GM19239 (cell line): ENCODE measurements around the gene UNC93A.
"Not testable (repeated sequence)": the region's sequence is repeated elsewhere in the genome, so short reads cannot be mapped to it uniquely, and the experiment has no call there.

Source experiments
- DNase-seq: peaks from one replicate; pipeline ENCODE4 v3.0.0; 2011; ENCODE audit warnings: low spot score; ENCODE audit not compliant: insufficient read length
- FAIRE-seq: peaks from 2 replicates; lab custom pipeline; 2011; peaks lifted over from hg19 to GRCh38; lab: Jason Lieb, UNC

The UNC93A gene

DNA sequence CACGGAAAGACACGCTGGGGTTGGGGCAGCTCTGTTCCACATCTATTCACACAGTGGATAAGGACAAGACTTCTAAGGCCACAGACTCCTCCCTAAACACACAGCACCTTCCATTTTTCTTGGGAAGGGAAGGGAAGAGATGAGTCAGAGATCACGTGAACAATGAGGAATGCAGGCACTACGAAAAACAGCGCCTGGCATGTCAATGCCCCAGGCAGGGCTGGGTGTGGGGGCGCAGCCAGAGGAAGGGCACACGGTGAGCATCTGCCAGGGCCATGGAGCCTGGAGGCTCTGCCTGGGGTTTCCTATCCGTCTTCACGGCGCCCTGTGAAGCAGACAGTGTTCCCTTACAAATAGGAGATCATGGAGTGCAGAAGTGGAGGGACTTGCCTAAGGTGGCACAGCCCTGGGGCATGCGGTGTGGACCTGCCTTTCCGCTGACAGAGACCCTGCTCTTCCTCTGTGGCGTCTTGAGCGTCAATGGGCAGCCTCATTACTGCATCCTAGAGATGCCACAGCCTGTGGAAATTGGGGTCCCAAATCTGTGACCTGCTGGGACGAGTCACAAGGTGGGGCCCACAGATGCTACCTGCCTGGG lies 15.4 kb downstream of the UNC93A start:
- DNase-seq (no peak), FAIRE-seq (no peak)

DNA sequence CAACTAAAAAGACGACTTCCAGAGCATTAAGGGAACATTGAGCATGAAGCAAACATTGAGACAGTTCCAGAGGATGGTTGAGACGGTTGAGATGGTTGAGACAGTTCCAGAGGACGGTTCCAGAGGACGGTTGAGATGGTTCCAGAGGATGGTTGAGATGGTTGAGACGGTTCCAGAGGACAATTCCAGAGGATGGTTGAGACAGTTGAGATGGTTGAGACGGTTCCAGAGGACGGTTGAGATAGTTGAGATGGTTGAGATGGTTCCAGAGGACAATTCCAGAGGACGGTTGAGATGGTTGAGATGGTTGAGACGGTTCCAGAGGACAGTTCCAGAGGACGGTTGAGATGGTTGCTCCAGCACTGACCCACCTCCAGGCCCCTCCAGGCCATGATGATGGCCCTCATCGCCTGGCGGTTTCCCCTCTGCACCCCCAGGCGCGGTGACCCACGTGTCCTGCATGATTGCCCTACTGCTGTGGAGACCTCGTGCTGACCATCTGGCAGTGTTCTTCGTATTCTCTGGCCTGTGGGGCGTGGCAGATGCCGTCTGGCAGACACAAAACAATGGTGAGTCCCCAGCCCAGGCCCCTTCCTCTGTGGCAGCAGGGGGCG lies 16.3 kb downstream of the UNC93A start:
- DNase-seq (no peak), FAIRE-seq (no peak)

DNA sequence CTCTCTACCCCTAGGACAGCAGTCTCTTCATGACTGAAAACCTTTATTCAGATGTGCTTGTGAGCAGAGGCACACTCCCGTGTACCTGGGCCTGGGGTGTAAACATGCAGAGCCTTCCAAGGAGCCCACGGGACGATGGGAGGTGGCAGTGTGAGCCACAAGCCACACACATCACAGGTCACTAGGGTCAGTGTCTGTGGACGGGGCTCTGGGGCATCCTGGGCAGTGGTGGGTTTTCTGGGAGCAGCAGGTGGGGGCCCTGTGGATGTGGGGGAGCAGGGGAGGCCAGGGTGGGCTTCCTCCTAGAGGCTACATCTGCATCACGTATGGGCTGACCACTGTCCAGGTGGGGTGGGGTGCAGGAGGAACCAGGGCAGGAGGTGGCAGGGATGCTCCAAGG lies 17.1 kb downstream of the UNC93A start:
- FAIRE-seq (no peak), DNase-seq (no peak)

DNA sequence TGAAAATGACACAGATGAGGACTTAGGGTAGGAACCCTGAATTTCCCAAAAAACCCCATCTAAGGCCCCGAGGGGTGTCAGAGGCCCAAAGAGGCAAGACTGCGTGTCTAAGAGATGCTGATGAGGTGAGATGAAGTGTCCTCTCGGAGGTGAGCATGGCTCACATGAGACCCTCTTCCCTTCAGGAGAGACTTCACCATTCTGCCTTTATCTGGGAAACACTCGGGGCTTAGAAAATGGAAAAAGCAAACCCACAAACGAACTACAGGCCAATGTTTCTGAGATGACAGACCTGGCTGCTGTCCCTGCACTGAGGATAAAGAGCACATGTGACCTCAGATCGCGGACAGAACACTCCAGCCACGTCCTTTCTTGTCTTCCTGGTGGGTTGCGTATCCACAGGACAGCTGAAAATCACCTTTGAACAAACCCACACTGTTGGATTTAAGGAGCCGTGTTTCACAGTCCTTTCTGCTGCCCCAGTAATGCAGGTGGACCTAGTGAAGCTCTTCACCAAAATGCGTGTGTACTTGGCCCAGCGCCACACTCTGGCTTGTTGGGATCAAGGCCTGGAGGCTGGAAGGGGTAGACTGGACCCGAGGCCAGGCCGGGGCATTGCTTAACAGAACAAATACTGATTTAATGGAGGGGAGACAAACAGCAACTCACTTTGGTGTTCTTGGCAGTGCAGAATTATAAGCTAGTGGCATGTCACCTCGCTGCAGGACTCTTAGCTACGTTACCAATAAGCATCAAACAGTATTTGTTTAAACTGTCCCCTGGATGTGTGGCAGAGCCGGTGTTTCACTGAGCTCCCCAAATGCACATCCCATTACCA lies 18.5 kb downstream of the UNC93A start:
- FAIRE-seq = peak; percentile 54
- DNase-seq = not testable (repeated sequence)

DNA sequence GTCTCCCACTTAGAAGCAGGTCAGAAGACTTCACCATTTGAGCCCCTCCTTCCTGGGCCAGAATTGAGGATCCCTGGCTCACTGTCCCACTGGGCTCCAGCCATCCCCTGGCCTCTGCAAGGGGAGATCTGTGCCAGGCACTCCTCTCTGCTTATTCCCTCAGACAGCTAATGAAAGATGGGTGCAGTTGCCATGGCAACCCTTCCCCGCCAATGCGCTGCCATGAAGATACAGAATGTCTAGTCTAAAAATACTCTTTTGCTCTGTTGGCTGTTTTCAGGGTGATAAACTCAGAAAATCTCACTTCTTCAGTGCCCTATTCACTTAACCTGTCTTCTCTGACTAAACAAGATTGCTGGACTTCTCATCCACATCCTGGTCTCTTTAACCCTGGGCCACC lies 20.2 kb downstream of the UNC93A start:
- FAIRE-seq (no peak), DNase-seq (no peak)

DNA sequence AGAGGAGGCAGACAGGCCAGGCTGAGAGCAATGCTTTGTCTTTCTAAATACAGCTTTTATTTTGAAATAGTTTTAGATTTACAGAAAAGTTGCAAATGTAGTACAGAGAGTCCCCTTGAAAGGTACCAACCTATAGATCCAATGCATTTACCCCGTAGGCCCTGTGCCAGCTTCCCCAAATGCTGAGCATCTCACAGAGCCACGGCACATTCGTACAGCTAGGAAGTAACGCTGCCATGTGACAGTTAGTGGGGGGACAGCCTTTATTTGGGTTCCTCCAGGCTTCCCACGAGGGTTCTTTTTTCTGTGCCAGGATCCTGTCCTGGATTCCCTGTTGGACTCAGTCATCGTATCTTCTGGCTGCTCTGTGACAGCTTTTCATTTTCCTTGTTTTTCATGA lies 20.6 kb downstream of the UNC93A start:
- not testable (repeated sequence) for FAIRE-seq, DNase-seq

DNA sequence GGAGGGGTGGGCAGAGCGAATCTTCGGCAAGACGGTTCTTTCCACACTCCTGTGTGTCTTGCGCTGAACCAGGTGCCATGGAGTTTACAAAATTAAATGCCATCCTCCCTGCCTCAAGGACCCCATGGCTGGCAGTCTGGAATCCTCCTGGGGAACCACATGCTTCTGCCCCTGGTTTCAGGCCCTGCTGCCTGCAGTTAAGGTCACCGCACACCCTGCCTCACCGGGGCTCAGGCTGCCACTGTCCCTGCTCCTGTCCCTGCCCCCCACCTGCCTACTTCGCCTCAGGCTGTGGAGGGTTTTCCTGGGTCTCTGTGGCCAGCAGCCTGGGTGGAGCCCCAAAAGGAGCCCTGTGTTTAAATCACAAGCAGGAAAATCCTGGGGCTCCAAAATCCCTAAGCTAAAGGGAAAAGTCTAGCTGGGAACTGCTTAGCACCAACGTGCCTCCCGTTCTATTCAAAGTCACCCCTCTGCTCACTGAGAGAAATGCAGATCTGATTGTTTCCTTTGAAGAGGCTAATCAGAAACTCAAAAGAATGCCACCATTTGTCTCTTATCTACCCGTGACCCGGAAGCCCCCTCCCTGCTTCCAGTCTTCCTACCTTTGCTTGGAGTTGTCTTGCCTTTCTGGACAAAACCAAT lies 23.2 kb downstream of the UNC93A start:
- FAIRE-seq = no peak

DNA sequence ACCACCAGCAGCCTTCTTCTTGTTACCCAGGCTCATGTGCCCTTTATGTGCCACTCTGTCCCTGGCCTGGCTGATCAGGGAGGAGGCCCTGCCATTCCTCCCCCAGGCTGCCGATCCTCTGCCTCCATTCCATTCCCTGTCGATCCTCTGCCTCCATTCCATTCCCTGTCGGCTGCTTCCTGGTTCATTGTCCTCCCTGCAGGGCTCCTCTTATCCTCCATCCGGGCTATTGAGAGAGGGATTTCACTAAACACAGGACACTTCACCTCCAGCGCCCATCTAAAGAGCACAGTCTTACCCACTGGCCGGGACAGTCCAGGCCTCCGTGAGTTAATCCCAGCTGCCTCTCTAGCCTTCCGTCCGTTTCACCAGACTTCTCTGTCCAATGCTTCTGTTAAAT lies 26.1 kb downstream of the UNC93A start:
- no peak for DNase-seq
- FAIRE-seq = no peak

More for the DNA sequence above, 23.2 kb downstream of the UNC93A start:
- no peak for DNase-seq

DNA sequence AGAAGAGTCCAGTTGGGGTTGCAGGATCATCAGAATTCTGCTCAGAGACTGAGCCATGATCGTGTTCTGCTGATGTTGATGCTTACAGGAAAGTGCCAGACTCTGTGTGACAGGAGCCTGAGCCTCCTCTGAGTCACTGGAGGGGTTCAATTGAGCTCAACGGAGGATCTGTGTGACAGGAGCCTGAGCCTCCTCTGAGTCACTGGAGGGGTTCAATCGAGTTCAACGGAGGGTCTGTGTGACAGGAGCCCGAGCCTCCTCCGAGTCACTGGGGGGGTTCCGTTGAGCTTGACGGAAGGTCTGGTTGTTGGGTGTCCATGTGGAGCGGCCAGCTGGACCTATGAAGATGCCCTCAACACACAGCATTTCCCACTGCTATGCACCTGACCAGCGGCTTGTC lies 27.2 kb downstream of the UNC93A start:
- DNase-seq, FAIRE-seq: not testable (repeated sequence)

DNA sequence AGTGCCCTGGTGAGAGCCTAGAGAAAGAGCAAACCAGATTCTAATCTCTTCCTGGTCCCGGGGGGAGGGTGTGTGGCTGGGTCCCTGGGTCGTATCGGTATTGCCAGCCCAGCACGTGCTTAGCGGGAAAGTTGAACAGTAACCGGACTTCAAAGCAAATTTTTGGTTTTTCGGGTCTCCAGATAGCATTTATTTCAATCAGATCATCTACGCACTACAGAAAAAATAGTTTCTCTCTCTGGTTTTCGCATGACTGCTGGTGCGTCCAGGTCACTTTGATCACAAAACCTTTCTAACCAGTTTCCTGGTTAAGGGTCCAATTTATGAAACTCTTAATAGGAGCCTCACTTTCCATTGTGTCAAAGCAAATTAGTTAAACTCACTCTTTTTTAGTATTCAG lies 27.7 kb downstream of the UNC93A start:
- not testable (repeated sequence) for FAIRE-seq

DNA sequence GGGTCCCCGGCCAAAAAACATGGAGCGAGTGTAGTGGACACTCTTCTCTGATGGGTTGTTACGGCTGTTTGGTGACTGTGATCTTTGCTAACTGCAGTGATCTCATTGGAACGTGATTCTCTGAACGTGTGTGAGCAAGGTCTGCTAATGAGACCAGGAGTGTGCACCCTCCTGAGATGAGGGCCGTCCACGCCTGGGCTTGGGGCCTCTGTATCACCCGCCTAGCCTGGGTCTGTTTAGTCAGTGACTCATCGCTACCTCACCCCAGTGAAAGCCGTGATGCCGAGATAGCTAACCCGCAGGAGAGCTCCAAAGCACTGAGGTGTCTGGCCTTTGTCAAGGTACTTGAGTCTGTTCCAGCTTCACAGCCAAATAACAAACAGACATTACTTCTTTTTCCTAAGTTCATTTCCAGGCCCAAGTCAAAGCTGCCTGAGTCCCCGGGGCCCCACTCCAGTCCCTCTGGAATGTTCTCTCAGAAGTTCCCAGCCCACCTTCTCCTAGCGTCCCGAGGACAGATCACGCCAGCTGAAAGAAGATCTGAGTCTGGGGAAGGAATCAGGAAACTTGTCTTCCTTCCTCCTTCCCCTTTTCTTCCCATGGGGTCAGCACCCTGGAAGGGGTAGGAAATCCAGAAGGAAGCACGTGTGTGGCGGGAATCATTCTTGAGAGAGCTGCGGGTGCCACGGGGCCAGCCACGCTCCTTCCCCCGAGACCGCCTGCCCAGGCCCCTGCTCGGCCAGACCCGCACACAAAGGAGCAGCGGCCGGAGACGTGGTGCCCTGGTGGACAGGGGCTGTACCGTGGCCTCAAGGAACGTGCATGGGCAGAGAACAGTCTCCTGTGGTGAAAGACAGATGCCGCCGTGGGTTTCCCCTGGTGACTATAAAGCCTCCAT lies 29.0 kb downstream of the UNC93A start:
- FAIRE-seq, DNase-seq: not testable (repeated sequence)

More for the DNA sequence above, 27.7 kb downstream of the UNC93A start:
- DNase-seq = not testable (repeated sequence)

DNA sequence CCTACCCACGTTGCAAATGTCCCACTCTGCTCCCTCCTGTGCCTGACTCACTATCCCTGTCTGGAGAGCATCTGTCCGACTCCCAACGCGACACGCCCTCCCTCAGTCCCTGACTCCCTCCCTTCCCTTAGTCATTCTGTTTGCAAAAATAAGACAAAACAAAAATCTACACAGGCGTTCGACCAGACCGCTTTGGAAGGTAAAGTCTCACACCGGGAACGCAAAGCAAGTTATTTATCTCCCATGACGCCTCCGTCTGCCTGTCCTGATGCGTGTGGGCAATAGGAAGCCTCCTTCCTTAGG lies 29.6 kb downstream of the UNC93A start:
- not testable (repeated sequence) for DNase-seq, FAIRE-seq

DNA sequence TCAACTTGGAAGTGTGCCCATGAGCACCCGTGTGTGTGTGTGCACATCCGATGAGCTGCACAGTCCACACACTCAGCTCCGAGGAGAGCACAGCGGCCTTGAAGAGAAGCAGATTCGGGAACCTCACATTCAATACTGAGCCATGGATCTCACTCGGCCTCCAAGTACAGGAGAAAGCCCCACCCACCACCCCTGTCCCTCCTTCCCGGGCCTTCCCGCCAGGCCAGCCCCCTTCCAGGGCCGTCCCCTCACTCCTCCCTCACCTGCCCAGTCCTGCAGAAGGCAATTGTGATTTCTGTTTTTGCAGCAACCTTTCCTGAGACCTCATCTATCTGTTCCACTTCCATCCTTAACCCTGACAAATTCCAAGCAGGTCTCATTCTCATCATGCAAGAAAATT lies 30.1 kb downstream of the UNC93A start:
- not testable (repeated sequence) for FAIRE-seq, DNase-seq

DNA sequence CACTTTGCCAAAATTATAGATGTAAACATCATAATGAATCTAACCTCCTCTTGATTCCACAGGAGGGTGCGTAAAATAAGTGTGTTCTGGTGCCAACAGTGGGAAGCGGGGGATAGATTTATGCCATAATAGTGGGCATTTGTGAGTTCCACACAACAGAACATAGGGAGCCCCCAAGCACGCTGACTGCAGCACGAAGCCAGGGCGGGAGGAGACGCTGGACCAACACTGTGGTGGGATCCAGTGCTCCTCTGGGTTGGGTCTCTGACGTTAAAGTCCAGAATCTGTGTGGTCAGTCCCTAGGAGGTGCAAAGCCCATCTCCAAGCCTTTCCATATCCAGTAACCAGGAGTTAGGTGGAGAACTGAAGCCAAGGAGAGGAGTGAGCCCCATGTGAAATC lies 32.0 kb downstream of the UNC93A start:
- FAIRE-seq = no peak
- DNase-seq = no peak

DNA sequence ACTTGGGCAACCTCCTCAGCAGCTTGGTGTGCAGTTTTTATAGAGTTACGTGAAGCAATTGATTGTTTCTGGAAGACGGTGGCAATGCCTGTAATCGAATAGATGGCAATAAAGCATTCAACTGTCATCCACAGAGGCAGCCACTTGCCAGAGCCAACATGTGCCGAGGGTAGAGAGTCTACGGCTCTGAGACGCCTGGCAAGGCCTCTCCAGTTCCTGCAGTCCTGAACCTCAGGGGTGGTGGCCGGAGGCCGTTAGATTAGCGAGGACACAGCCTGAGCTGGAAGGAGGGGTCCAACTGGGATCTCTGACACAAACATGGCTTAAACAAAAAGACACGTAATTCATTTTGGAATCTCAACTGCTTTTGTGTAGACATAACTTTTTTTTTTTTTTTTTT lies 33.0 kb downstream of the UNC93A start:
- no peak for FAIRE-seq
- no peak for DNase-seq

DNA sequence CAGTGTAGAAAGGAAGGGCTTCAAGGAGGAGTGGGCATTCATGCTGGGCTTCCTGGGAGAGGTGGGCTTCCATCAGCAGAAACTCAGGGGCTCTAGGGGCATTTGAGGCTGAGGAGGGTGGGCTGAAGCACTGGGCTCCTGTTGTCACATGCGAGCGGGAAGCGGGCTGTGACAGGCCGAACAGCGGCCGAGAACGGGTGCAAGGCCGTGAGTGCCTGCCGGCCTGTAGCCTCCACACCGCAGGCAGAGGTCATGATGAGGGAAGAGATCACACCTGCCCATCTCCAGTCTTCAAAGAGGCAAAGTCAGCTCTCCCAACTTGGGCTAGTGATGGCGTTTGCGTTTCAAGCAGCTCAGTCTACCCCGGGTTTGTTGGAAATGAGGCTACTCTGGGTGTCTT lies 34.7 kb downstream of the UNC93A start:
- FAIRE-seq (no peak), DNase-seq (no peak)

DNA sequence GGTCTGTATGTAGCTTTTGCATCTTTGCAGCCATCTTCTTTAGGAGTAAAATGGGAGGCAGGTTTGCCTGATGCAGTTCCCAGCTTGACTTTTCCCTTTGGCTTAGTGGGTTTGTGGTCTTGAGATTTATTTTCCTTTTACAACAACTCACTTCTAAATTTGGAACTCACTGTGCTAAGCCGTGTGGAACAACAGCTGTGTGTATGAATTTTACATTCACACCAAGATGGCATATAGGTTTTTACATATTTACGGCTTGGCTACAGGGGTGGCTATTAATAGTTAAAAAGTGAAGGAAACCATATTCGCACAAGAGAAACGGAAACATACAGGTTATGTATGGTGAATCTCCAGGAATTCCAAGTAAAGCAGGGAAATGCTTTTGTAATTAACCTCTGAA lies 36.3 kb downstream of the UNC93A start:
- FAIRE-seq = no peak

DNA sequence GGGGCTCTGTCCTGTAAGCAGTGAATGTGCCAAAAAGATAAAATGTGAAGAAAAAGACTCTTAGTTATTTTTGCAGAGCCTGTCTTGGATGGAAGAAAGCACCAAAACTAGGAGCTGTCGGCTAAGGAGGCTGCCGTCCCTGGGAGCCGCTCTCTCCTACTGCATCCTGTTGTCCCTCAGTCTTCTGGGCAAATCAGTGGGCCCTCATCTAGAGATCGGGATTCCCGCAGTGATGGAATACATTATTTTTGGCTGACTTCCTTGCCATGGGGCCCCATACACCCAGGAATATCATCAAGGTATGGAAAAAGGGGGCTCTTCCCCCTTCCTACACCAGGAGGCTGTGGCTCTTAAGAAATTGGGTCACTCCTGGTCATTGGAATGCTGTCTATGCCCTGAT lies 37.0 kb downstream of the UNC93A start:
- FAIRE-seq = no peak

More for the DNA sequence above, 36.3 kb downstream of the UNC93A start:
- DNase-seq = no peak

DNA sequence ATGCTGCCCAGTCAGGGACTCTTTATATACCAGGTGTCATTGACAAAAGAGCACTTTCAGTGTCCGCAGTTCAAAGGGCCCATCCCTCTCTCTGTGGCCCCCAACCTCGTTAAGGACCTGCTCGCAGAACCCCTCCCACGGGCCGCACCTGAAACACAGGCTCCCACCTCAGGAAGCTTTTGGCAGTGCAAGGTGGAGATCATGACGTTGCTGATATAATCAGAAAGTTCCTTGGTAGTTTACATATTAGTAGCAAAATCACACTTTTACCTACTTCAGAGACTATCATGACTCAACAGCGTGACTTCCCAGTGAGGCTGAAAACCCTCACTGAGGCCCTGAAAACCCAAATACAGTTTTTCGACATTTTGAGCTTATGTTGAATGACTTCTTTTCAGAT lies 37.9 kb downstream of the UNC93A start:
- DNase-seq = no peak
- no peak for FAIRE-seq

More for the DNA sequence above, 37.0 kb downstream of the UNC93A start:
- no peak for DNase-seq

DNA sequence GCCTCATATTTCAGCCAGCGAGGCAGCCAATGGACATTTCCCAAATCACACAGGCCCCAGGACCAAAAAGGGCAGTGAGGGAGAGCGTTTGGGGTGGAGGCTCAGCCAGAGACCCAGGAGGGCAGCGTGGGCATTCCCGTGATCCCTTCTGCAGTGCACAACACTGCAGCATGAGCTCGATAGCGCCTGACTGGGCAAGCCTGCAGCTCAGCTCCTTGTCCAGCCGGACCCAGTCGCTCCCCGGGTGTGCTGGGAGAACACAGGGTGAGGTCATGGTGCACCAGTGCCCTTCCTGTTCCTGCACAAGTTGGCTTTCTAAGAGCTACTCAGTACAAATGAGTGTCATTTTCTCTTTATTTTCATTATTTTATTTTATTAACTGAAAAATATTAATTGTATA lies 39.6 kb downstream of the UNC93A start:
- no peak for FAIRE-seq
- DNase-seq = no peak
